HG03108 (cell line): ENCODE measurements around the gene COMT.

ENCODE experiments used
- ATAC-seq: cut with Tn5 transposase; IDR thresholded peaks from one replicate; pipeline ENCODE4 v1.9.1; 2021; ENCODE audit warnings: moderate library complexity; ENCODE audit not compliant: unreplicated experiment

COMT gene

GRCh38 chr22:19968450-19968891 is 26.9 kb downstream of the COMT start:
- no peak for ATAC-seq

- ATAC-seq: no peak
Measured at GRCh38 chr22:19969141-19969928, 27.8 kb downstream of the COMT start.

- ATAC-seq: no peak
Measured at GRCh38 chr22:19970031-19970478, 28.5 kb downstream of the COMT start.

- ATAC-seq: no peak
Measured at GRCh38 chr22:19970479-19971275, 29.1 kb downstream of the COMT start.

GRCh38 chr22:19971276-19972124 is 29.9 kb downstream of the COMT start:
- ATAC-seq: no peak

- ATAC-seq: no peak
Measured at GRCh38 chr22:19972251-19972650, 30.7 kb downstream of the COMT start.

DNA sequence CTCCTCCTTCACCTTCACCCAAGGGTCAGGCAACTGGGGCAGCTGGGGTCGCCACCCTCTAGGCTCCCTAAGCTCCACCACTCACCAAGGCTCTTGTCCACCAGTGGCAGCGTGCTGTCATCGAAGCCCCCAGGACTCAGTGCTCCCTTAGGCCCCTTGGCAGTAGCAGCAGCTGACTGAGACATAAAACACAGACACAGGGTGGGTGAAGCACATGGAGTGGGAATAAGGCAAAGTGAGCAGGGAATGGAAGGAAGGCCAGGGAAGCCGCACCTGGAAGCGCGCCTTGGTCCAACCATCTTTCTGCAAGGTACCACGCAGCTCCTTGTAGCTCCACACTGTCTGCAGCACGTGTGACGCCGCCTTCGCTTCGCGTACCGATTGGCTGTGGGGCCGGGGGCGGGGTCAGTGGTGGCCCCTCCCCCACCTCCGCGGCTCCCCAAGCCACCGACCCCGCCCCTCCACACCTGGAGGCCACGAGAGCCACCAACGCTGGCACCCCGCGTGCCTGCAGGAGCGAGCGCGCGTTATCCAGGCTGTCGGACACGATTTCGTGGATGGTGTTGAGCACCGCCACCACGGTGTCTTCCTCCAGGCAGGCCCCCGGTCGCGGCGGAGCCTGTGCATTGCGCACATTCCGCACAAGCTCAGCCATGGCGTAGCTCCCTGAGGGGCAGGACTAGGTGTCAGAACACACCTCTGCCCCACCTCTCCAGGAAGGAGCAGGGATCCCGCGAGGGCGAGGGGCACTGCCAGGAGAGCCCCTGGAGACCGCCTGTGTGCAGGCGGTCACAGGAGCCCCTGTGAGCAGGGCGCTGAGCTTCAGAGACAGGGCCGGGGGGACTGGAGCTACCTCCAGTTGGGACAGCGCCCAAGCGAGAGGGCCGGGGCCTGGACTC is 31.3 kb downstream of the COMT start:
- no peak for ATAC-seq

GRCh38 chr22:19973551-19974267 is 32.1 kb downstream of the COMT start:
- ATAC-seq: no peak

DNA sequence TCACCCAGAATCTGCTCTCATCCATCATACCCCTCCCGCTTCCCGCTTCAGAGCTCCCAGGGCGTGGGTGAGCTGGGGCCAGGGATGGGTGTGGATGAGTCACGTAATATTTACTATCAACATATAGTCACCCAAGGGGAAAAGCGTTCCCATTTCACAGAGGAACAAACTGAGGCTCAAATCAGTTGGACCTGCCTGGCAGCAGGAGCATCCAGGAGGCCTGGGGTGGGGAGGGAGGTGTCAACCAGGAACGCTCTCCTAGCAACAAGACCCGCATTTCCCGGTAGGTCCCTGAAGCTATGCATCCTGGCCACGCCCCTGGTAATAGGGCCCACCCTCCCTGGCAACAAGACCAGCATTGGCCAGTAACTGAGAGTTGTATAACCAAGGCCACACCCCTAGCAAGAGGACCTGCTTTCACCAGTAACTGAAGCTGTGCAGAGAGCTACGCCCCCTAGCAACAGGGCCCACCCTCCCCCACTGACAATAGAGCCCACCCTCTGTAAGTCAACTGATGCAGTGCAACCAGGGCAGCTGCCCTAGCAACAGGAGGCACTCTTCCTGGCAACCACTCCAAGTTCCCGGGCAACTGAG is 32.8 kb downstream of the COMT start:
- no peak for ATAC-seq

DNA sequence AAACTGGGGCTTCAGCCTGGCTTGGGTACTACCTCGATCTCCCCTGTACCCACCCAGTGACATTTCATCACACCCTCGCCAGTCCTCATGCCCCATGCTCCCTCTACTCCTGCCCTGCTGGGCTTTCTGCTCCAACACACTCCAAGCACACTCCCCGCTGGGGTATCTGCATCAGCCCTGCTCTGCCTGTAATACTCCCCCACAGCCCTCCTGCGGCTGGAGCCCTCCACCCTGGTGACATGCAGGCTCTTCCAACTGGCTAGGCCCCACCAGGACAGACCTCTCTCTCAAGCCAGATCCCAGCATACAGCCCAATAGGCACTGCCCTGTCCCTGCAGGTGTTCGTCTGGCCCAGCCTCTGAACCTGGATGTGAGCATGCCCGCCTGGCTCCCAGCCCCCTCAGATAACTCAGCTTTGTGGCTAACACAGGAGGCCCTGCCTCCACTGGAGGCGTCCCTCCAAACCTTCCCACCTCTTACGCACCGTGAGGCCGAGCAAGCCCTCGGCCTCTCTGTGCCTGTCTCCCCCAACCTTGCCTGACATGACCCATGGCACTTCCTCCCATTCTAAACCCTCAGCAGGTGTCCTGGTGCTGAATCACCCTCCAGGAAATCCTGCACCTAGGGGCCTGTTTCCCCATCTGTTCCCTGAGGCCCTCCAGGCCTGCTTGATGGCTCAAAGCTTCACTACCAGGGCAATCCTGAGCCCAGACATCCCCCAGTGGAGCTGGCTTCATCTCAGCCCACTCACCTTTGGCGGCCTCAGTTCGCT is 33.5 kb downstream of the COMT start:
- ATAC-seq: no peak

GRCh38 chr22:19975707-19976035 is 34.1 kb downstream of the COMT start:
- no peak for ATAC-seq

- ATAC-seq: no peak
Measured at GRCh38 chr22:19976671-19977070, 35.1 kb downstream of the COMT start.

DNA sequence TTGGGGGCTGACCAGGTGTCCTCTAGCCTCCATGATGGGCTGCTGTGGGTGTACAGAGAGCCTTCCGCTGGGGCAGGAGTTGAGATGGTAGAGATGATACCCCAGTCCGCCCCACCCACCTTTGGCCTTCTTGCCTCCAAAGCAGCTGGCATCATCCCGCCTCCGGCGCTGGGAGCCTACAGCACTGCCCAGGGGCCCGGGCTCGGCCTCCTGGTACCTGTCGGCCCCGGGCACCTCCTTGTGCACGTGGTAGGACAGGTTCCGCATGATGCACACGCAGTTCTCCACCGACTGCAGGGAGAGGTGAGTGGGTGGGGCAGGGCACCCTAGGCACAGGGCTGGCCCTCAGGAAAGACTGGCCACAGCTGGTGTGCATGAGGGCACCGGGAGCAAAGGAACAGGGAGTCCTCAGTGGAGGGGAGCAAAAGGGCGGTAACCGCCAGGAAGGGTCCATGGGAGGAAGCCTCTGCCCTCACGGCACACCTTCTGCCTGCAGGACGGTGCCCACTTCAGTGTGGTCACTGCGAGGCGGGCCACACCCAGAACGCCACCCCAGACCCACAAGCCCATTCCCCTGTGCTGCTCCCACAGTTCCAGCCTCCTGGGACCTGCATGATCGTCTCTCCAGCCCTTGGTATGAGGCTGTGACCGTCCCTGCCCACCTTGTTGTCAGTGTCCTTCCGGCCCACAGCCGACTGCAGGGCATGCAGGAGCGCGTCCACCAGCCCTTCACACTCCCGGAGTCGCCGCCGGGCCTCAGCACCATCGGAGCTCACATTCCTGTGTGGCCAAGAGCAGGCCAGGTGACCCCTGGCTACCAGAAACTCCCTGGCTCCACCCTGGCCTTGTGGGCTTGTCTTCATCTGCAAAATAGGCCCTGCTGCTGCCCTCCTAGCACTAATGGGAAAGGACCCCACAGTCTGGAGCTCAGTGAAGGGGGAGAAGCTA is 36.0 kb downstream of the COMT start:
- ATAC-seq: no peak

- ATAC-seq: no peak
Measured at GRCh38 chr22:19978748-19979147, 37.2 kb downstream of the COMT start.

- ATAC-seq: no peak
Measured at GRCh38 chr22:19979712-19980493, 38.3 kb downstream of the COMT start.

- no peak for ATAC-seq
Measured at GRCh38 chr22:19980766-19981165, 39.2 kb downstream of the COMT start.
